ENCODE data around the gene IL27RA. TPM values are rescaled to one million over a fixed set of nuclear protein-coding genes. Genes with fewer than 3 reads are reported as not detected.

Gene IL27RA
- total RNA-seq, 1 experiment from 2014 or later: 7.8 TPM

- peak overlapping the region; percentile 44; the same call in 1 of the 2 replicates for H3K4me3 ChIP-seq
- H4K20me1 ChIP-seq (ENCODE audit: insufficient read depth): no peaks in the 10 kb centered on the region
- no peaks in the 10 kb centered on the region for H3K9me3 ChIP-seq (ENCODE audit: insufficient read depth, low read depth)
- H3K4me2 ChIP-seq: peak overlapping the region; percentile 77
- H3K36me3 ChIP-seq (ENCODE audit: low read depth): no peaks in the 10 kb centered on the region
- CTCF ChIA-PET: no interaction called here
- TF ChIP-seq CTCF (conservative IDR thresholded peaks at IDR 0.05): no peak
- no peak for TF ChIP-seq EZH2 (IDR thresholded peaks at IDR 0.05; ENCODE audit: low read depth)
- no peaks in the 10 kb centered on the region for H3K79me2 ChIP-seq (ENCODE audit: low read depth)
- H3K4me1 ChIP-seq (replicated peaks; ENCODE audit: insufficient read depth): peaks cover 21% of the 10 kb centered on the region
- BruUV-seq (replicated peaks): no TSS peak
- POLR2A ChIA-PET (ENCODE audit: unreplicated experiment): interaction anchor here (0.5 to 0.6 kb wide), 2 partner anchors 176 to 221 kb away, joined by 4 read pairs; no protein-coding TSS in a partner anchor
- H3F3A ChIP-seq (ENCODE audit: insufficient read depth, low read depth): peaks cover 25% of the 10 kb centered on the region; the same call in 1 of the 2 replicates
- H3K27ac ChIP-seq: no peak overlapping the region
- DNase-seq: peak in 1 of 2 experiments; percentile 15
- H2AFZ ChIP-seq: no peak overlapping the region
- no peaks in the 10 kb centered on the region for H3K9me2 ChIP-seq (ENCODE audit: insufficient read depth)
- intact Hi-C loops (cut with micrococcal nuclease; ENCODE audit: unreplicated experiment): no loop called here
- H3K27me3 ChIP-seq (ENCODE audit: insufficient read depth, low read depth): no peaks in the 10 kb centered on the region
These were observed 30.9 kb downstream of the IL27RA start for GRCh38 chr19:14062558-14062855.

GRCh38 chr19:14063105-14063504 is 31.5 kb downstream of the IL27RA start:
- Histone ChIP-seq H4K20me1 (ENCODE audit: insufficient read depth) (no peaks in the 10 kb centered on the region), H3K79me2 (ENCODE audit: low read depth) (no peaks in the 10 kb centered on the region), H3K9me2 (ENCODE audit: insufficient read depth) (no peaks in the 10 kb centered on the region), H3K36me3 (ENCODE audit: low read depth) (no peaks in the 10 kb centered on the region), H3K4me1 (replicated peaks; ENCODE audit: insufficient read depth) (peaks cover 21% of the 10 kb centered on the region), H3K4me2 (peak overlapping the region; percentile 77; the same call in 1 of the 2 replicates), H3K27ac (no peak overlapping the region), H3K9me3 (ENCODE audit: insufficient read depth, low read depth) (no peaks in the 10 kb centered on the region), H3K4me3 (no peak overlapping the region), H3F3A (ENCODE audit: insufficient read depth, low read depth) (peaks cover 25% of the 10 kb centered on the region; the same call in 1 of the 2 replicates), H3K27me3 (ENCODE audit: insufficient read depth, low read depth) (no peaks in the 10 kb centered on the region), H2AFZ (no peak overlapping the region)
- ChIA-PET CTCF (no interaction called here), POLR2A (ENCODE audit: unreplicated experiment) (no interaction called here)
- TF ChIP-seq EZH2 (IDR thresholded peaks at IDR 0.05; ENCODE audit: low read depth): no peak
- no peak for TF ChIP-seq CTCF (conservative IDR thresholded peaks at IDR 0.05)
- DNase-seq: no peak
- intact Hi-C loops (cut with micrococcal nuclease; ENCODE audit: unreplicated experiment): no loop called here
- no TSS peak for BruUV-seq (replicated peaks)

GRCh38 chr19:14066134-14066533 is 34.6 kb downstream of the IL27RA start:
- BruUV-seq (replicated peaks): no TSS peak
- no peaks in the 10 kb centered on the region for H3K79me2 ChIP-seq (ENCODE audit: low read depth)
- CTCF ChIA-PET: no interaction called here
- H4K20me1 ChIP-seq (ENCODE audit: insufficient read depth): no peaks in the 10 kb centered on the region
- H3K4me1 ChIP-seq (replicated peaks; ENCODE audit: insufficient read depth): peaks cover 19% of the 10 kb centered on the region
- H3K27me3 ChIP-seq (ENCODE audit: insufficient read depth, low read depth): no peaks in the 10 kb centered on the region
- no peak overlapping the region for H3K27ac ChIP-seq
- no peak for DNase-seq
- no peaks in the 10 kb centered on the region for H3K9me2 ChIP-seq (ENCODE audit: insufficient read depth)
- H3K4me3 ChIP-seq: no peak overlapping the region
- intact Hi-C loops (cut with micrococcal nuclease; ENCODE audit: unreplicated experiment): no loop called here
- no peak overlapping the region for H3K4me2 ChIP-seq
- H3K36me3 ChIP-seq (ENCODE audit: low read depth): no peaks in the 10 kb centered on the region
- H2AFZ ChIP-seq: no peak overlapping the region
- POLR2A ChIA-PET (ENCODE audit: unreplicated experiment): no interaction called here
- TF ChIP-seq EZH2 (IDR thresholded peaks at IDR 0.05; ENCODE audit: low read depth): no peak
- TF ChIP-seq CTCF (conservative IDR thresholded peaks at IDR 0.05): no peak
- H3K9me3 ChIP-seq (ENCODE audit: insufficient read depth, low read depth): no peaks in the 10 kb centered on the region
- H3F3A ChIP-seq (ENCODE audit: insufficient read depth, low read depth): peaks cover 14% of the 10 kb centered on the region; the same call in 1 of the 2 replicates
